ENCODE data around the gene PDE2A.

GRCh38 chr11:72690166-72690565 is 15.9 kb upstream of the PDE2A start:
- TF ChIP-seq, protein P1, sequence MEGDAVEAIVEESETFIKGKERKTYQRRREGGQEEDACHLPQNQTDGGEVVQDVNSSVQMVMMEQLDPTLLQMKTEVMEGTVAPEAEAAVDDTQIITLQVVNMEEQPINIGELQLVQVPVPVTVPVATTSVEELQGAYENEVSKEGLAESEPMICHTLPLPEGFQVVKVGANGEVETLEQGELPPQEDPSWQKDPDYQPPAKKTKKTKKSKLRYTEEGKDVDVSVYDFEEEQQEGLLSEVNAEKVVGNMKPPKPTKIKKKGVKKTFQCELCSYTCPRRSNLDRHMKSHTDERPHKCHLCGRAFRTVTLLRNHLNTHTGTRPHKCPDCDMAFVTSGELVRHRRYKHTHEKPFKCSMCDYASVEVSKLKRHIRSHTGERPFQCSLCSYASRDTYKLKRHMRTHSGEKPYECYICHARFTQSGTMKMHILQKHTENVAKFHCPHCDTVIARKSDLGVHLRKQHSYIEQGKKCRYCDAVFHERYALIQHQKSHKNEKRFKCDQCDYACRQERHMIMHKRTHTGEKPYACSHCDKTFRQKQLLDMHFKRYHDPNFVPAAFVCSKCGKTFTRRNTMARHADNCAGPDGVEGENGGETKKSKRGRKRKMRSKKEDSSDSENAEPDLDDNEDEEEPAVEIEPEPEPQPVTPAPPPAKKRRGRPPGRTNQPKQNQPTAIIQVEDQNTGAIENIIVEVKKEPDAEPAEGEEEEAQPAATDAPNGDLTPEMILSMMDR (optimal IDR thresholded peaks at IDR 0.05 in 1 of 3, IDR thresholded peaks at IDR 0.05 in 1 of 3, conservative IDR thresholded peaks at IDR 0.05 in 1 of 3; ENCODE audit: extremely low read depth in 1 of 3, insufficient read depth in 2 of 3, low read length in 3 of 3) = no peak
- no peak for TF ChIP-seq EZH2 (IDR thresholded peaks at IDR 0.05; ENCODE audit: low read length)
